ENCODE data around the gene PPP3R1. TPM values are rescaled to one million over a fixed set of nuclear protein-coding genes. Genes with fewer than 3 reads are reported as not detected.

The PPP3R1 gene
- total RNA-seq, 1 donor from 2014 or later, result 54.5 TPM

DNA sequence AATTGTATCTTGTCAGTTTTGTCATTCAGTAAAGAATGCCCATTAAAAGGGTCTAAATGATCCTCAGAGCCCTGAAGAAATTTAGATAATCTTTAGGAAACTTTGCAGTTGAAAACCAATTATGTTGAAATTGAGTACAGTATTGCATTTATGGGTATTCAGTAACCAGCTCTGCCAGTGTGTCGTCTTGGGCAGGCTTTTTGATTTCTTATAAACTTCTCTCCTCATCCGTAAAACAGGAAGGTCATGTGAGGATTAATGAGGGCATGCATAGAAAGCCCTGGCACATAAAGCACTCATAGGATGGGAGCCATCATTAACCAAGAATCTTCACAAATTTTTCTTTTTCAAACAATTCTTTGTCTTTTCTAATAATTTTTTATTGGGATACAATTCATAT is 79.8 kb downstream of the PPP3R1 start:
- no peak overlapping the region for H3K4me3 ChIP-seq
- TF ChIP-seq, protein P1, sequence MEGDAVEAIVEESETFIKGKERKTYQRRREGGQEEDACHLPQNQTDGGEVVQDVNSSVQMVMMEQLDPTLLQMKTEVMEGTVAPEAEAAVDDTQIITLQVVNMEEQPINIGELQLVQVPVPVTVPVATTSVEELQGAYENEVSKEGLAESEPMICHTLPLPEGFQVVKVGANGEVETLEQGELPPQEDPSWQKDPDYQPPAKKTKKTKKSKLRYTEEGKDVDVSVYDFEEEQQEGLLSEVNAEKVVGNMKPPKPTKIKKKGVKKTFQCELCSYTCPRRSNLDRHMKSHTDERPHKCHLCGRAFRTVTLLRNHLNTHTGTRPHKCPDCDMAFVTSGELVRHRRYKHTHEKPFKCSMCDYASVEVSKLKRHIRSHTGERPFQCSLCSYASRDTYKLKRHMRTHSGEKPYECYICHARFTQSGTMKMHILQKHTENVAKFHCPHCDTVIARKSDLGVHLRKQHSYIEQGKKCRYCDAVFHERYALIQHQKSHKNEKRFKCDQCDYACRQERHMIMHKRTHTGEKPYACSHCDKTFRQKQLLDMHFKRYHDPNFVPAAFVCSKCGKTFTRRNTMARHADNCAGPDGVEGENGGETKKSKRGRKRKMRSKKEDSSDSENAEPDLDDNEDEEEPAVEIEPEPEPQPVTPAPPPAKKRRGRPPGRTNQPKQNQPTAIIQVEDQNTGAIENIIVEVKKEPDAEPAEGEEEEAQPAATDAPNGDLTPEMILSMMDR (IDR thresholded peaks at IDR 0.05), result no peak
- no peaks in the 10 kb centered on the region for H3K9me3 ChIP-seq
- ATAC-seq, result no peak
- H3K27ac ChIP-seq, result no peak overlapping the region
- H3K36me3 ChIP-seq, result peaks cover 66% of the 10 kb centered on the region
- no peak for DNase-seq
- no peaks in the 10 kb centered on the region for H3K4me1 ChIP-seq
- H3K27me3 ChIP-seq (ENCODE audit: low read depth), result no peaks in the 10 kb centered on the region
- intact Hi-C loops (cut with DNase I), result no loop called here

DNA sequence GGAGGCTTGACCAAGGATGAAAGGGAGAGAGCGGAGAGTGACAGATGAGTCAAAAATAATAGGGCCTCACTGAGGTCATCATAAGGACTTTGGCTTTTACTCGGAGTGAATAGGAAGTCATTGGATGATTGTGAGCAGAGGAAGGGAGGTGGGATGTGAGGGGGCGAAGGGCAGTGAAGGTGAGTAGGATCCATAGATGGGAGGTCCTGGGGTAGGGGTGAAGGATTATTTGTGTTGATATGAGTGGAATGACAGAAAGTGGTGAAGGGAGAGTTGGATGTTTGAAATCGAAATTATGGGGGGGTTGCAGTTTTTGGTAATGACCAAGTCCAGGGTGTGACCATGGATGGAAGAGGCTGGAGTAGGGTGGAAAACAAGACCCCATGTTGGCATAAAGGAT is 80.6 kb downstream of the PPP3R1 start:
- ATAC-seq (no peak), DNase-seq (no peak)
- H3K9me3 ChIP-seq, result no peaks in the 10 kb centered on the region
- no peak overlapping the region for H3K4me3 ChIP-seq
- TF ChIP-seq, protein P1 (IDR thresholded peaks at IDR 0.05), result no peak
- peaks cover 66% of the 10 kb centered on the region for H3K36me3 ChIP-seq
- intact Hi-C loops (cut with DNase I), result no loop called here
- no peaks in the 10 kb centered on the region for H3K4me1 ChIP-seq
- H3K27me3 ChIP-seq (ENCODE audit: low read depth), result no peaks in the 10 kb centered on the region
- no peak overlapping the region for H3K27ac ChIP-seq

DNA sequence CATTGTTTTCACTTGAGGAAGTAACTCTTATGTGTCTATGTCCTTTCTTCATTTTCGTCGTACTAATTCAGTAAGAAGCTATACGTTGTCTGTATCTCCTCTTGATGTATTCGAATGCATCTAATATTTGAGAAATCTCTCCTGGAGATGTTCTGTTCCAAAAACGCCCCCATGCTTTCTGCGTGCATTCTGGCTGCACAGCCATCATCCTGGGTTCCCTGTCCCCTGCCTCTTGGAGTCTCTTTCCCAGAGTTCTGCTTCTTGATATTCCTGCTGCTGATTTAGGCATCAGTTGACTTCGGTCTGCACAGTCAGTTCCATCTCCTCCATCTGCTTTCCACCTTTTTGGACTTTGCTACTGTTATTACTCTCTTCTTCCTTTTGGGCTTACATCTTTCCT is 81.2 kb downstream of the PPP3R1 start:
- TF ChIP-seq, protein P1 (IDR thresholded peaks at IDR 0.05), result no peak
- H3K36me3 ChIP-seq, result peaks cover 66% of the 10 kb centered on the region

DNA sequence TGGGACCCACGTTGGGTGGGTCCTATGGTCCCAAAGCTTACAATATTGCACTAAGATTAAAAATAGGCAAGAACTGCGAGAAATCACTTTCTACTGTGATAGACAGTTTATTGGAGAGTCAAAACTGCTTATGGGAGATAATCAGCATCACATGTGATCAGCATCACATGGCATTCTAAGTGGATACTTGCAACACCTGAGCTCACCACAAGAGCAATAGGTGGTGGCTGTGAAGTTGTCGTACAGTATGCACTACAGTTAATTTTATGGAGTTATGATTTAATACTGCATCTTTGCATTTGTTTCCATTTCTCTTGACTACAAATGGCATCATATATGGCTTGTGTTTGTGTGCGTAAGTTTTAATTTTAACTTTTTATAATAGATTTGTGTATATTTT is 83.0 kb downstream of the PPP3R1 start:
- Histone ChIP-seq H3K27ac (no peak overlapping the region), H3K4me1 (no peaks in the 10 kb centered on the region), H3K4me3 (no peak overlapping the region), H3K36me3 (peaks cover 59% of the 10 kb centered on the region), H3K27me3 (ENCODE audit: low read depth) (no peaks in the 10 kb centered on the region), H3K9me3 (no peaks in the 10 kb centered on the region)
- ATAC-seq (no peak), DNase-seq (no peak)
- TF ChIP-seq, protein P1 (IDR thresholded peaks at IDR 0.05), result no peak
- intact Hi-C loops (cut with DNase I), result no loop called here

More for the DNA sequence above, 81.2 kb downstream of the PPP3R1 start:
- Histone ChIP-seq H3K4me3 (no peak overlapping the region), H3K27me3 (ENCODE audit: low read depth) (no peaks in the 10 kb centered on the region), H3K27ac (no peak overlapping the region), H3K4me1 (no peaks in the 10 kb centered on the region), H3K9me3 (no peaks in the 10 kb centered on the region)
- DNase-seq (no peak), ATAC-seq (no peak)
- intact Hi-C loops (cut with DNase I), result no loop called here

DNA sequence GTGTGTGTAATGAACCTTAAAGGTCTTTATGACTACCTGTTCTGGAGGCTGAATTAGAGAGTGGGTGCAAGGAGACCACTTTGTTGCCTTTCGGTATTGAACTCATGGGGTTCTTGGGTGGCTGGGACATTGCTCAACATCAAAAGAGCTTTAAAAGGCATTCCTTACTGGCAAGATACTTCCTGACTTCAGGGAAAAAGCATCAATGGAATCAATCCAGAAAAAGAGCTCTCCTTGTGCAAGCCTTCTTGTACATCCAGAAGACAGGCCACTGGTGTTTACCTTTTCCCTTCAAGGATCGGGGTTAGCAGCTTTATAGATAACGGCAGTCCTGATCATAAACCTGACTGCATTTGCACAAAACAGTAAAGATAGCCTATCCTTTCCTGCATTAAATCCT is 85.1 kb downstream of the PPP3R1 start:
- intact Hi-C loops (cut with DNase I), result no loop called here
- Histone ChIP-seq H3K4me1 (no peaks in the 10 kb centered on the region), H3K36me3 (peaks cover 63% of the 10 kb centered on the region), H3K4me3 (no peak overlapping the region), H3K27ac (no peak overlapping the region), H3K27me3 (ENCODE audit: low read depth) (no peaks in the 10 kb centered on the region), H3K9me3 (no peaks in the 10 kb centered on the region)
- TF ChIP-seq, protein P1 (IDR thresholded peaks at IDR 0.05), result no peak
- no peak for DNase-seq
- ATAC-seq, result no peak

DNA sequence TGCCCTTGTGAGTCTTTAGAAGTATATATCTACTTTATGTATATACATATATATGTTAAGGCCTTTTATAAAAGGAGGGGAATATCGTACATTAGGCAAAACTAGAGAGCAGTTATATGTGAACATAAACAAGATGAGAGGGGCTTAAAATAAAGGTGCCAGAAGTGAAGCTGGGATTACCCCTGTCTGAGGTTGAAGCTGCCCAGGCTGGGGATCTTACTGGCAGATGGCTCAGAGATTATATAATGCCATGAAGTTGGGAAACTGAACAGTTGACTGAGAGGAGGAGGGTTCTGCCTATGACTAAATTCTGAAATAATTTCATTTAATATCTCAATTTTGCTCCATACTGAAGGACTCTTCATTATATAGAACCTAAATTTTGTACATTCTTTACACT is 88.7 kb downstream of the PPP3R1 start:
- DNase-seq (no peak), ATAC-seq (no peak)
- TF ChIP-seq, protein P1 (IDR thresholded peaks at IDR 0.05), result no peak
- Histone ChIP-seq H3K27me3 (ENCODE audit: low read depth) (no peaks in the 10 kb centered on the region), H3K9me3 (no peaks in the 10 kb centered on the region), H3K4me3 (no peak overlapping the region), H3K27ac (no peak overlapping the region), H3K36me3 (peaks cover 66% of the 10 kb centered on the region), H3K4me1 (peaks cover 10% of the 10 kb centered on the region)
- intact Hi-C loops (cut with DNase I), result no loop called here

Measured in lower lobe of right lung (tissue), 2 donors.